Type B pancreatic cell (in vitro differentiated cells): ENCODE results near the gene CTNNA3. TPM values are rescaled to one million over a fixed set of nuclear protein-coding genes. Genes with fewer than 3 reads are reported as not detected.
"Not testable (repeated sequence)": the region's sequence is repeated elsewhere in the genome, so short reads cannot be mapped to it uniquely, and the experiment has no call there.

ENCODE experiments used
- DNase-seq: peaks from one replicate; pipeline ENCODE4 v3.0.0; 2021; ENCODE audit warnings: mixed read lengths; ENCODE audit not compliant: unreplicated experiment; ENCODE audit errors: extremely low spot score
- H3K27ac Mint-ChIP-seq: 2 replicates; pipeline ENCODE4 v1.8.0; 2021; ENCODE audit warnings: mild to moderate bottlenecking, mixed read lengths
- H3K27me3 Mint-ChIP-seq: 2 replicates; pipeline ENCODE4 v1.8.0; 2021; ENCODE audit warnings: mixed read lengths
- H3K36me3 Mint-ChIP-seq: 2 replicates; pipeline ENCODE4 v1.8.0; 2021; ENCODE audit warnings: mixed read lengths
- H3K4me1 Mint-ChIP-seq: one replicate; pipeline ENCODE4 v1.8.0; 2021; ENCODE audit warnings: mixed read lengths; ENCODE audit not compliant: unreplicated experiment
- H3K4me3 Mint-ChIP-seq: 2 replicates; pipeline ENCODE4 v1.8.0; 2021; ENCODE audit warnings: mild to moderate bottlenecking, mixed read lengths
- H3K9me3 Mint-ChIP-seq: 2 replicates; pipeline ENCODE4 v1.8.0; 2021; ENCODE audit warnings: mixed read lengths
- long read RNA-seq: library from polyadenylated mRNA; unstranded; transcript quantifications from one replicate; pipeline ENCODE4 v2.0.0, GENCODE V29; 2020
- total RNA-seq: library from RNA; stranded (reverse); gene quantifications from 2 replicates; pipeline ENCODE4 v1.2.1, GENCODE V29; 2021; ENCODE audit warnings: low replicate concordance
- TF ChIP-seq, protein P1 (sequence below): fragments of 200-600 bp; sonication (generic); conservative IDR thresholded peaks from 2 replicates; pipeline ENCODE4 v1.5.0; 2021; ENCODE audit warnings: antibody characterized with exemption, mild to moderate bottlenecking

CTNNA3 gene
- 2.6 and 2.9 TPM in 2 replicates for total RNA-seq
- long read RNA-seq, partial matches to known transcripts = 2 of 8 reads
- long read RNA-seq, other reads (novel, unspliced or antisense) = 6 of 8 reads

DNA sequence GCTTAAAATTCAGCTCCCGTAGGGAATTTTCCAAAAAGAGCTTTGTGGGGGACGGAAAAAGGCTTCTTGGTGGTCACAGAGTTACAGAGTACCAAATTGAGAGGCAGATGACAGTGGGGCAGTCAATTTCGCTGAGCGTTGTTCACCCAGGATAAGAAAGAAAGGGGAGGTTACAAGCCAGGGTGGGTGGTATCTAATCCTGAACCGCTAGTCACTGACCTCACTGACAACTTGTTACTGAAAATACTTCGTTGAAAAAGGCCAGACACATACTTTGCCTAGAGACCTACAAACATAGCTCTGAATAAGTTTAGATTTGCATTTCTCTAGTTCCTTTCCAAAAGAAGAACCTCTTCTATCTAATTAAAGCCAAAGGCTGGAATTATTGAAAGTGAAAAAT is at the start of gene CTNNA3:
CTNNA3 (minus strand) TSS at position 167 of the 400 bp plus-strand sequence.
- TF ChIP-seq, protein P1, sequence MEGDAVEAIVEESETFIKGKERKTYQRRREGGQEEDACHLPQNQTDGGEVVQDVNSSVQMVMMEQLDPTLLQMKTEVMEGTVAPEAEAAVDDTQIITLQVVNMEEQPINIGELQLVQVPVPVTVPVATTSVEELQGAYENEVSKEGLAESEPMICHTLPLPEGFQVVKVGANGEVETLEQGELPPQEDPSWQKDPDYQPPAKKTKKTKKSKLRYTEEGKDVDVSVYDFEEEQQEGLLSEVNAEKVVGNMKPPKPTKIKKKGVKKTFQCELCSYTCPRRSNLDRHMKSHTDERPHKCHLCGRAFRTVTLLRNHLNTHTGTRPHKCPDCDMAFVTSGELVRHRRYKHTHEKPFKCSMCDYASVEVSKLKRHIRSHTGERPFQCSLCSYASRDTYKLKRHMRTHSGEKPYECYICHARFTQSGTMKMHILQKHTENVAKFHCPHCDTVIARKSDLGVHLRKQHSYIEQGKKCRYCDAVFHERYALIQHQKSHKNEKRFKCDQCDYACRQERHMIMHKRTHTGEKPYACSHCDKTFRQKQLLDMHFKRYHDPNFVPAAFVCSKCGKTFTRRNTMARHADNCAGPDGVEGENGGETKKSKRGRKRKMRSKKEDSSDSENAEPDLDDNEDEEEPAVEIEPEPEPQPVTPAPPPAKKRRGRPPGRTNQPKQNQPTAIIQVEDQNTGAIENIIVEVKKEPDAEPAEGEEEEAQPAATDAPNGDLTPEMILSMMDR = no peak
- Mint-ChIP-seq H3K27ac (no peak within 1 kb of the TSS), H3K9me3 (no peaks in the 10 kb centered on the region), H3K4me1 (peaks cover 10% of the 10 kb centered on the region), H3K4me3 (no peak within 1 kb of the TSS), H3K27me3 (peaks cover 5% of the 10 kb centered on the region), H3K36me3 (no peaks in the 10 kb centered on the region)
- no peak for DNase-seq

DNA sequence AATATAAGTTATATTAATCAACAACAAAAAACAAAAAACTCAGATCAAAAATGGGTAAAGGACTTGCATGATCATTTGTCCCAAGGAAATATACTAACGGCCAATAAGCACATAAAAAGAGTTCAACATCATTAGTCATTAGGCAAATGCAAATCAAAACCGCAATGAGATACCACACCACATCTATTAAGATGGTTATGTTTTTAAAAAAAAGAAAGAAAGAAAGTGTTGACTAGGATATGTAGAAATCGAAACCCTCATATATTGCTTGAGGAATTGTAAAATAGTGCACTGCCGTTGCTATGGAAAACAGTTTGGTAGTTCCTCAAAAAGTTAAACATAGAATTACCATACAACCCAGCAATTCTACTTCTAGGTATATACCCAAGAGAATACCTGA is 39.4 kb upstream of the CTNNA3 start:
- no peak for DNase-seq
- TF ChIP-seq, protein P1 = no peak
- Mint-ChIP-seq H3K27ac (no peak overlapping the region), H3K36me3 (no peaks in the 10 kb centered on the region), H3K9me3 (no peaks in the 10 kb centered on the region), H3K4me3 (no peak overlapping the region), H3K4me1 (no peaks in the 10 kb centered on the region), H3K27me3 (no peaks in the 10 kb centered on the region)

DNA sequence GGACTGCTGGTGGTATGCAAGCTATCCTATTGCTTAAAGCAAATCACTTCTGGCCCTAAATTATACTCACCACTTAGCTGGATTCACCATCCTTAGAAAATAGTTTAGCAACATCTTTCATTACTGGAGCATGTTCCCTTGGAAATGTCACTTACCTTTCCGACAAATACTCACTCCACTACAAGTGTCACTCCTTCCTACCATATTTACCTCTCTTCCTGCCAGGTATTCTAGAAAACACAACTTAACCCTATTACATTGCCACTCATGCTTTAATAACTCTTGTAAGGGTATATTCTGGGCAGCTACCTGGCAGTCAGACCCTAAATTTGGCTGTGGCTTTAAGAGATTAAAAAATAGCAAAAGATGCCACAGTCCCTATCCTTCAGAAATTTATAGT is 37.5 kb upstream of the CTNNA3 start:
- H3K27ac Mint-ChIP-seq = no peak overlapping the region
- TF ChIP-seq, protein P1 = no peak
- H3K36me3 Mint-ChIP-seq = no peaks in the 10 kb centered on the region
- H3K4me3 Mint-ChIP-seq = no peak overlapping the region
- no peaks in the 10 kb centered on the region for H3K9me3 Mint-ChIP-seq
- H3K4me1 Mint-ChIP-seq = no peaks in the 10 kb centered on the region
- no peaks in the 10 kb centered on the region for H3K27me3 Mint-ChIP-seq
- DNase-seq = no peak

DNA sequence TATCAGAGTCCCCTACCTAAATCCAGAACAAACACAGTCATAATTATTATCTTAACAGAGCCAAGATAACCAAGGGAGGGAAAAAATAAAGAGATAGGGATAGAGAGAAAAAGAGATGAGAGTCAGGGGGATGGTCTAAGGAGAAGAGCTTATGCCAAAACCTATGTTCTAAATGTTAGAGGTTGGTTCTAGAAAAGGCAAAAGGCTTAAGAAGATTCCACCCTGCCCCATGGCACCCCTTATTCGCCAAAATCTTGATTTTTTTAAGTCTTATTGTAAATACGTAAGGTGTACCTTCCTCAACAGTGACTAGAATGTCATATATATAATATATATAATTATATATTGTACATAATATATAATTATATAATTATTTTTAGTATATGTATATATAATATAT is 29.6 kb upstream of the CTNNA3 start:
- no peak overlapping the region for H3K27ac Mint-ChIP-seq
- H3K4me3 Mint-ChIP-seq = no peak overlapping the region
- H3K4me1 Mint-ChIP-seq = no peaks in the 10 kb centered on the region
- no peaks in the 10 kb centered on the region for H3K27me3 Mint-ChIP-seq
- no peaks in the 10 kb centered on the region for H3K9me3 Mint-ChIP-seq
- TF ChIP-seq, protein P1 = no peak
- no peak for DNase-seq
- H3K36me3 Mint-ChIP-seq = no peaks in the 10 kb centered on the region

DNA sequence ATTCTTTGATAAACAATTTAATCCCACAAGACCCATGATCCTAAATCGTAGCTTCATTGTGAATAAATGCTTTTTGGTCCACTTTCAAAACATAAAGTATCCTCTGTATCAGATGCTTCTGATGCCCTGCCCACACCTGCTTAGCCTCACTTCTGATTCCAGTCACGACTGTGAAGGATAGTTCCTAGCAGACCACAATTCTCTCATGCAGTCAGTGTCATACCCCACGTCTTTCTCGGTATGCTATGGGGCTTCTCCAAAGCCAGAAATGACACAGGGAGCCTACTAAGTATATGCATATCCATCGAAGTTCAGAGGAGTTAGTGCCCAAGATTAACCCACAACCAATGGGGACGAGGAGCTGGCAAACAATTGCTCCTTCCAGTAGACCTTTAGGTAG is 27.6 kb upstream of the CTNNA3 start:
- no peak overlapping the region for H3K27ac Mint-ChIP-seq
- no peak overlapping the region for H3K4me3 Mint-ChIP-seq
- TF ChIP-seq, protein P1 = no peak
- no peaks in the 10 kb centered on the region for H3K27me3 Mint-ChIP-seq
- H3K4me1 Mint-ChIP-seq = no peaks in the 10 kb centered on the region
- DNase-seq = no peak
- H3K36me3 Mint-ChIP-seq = no peaks in the 10 kb centered on the region
- no peaks in the 10 kb centered on the region for H3K9me3 Mint-ChIP-seq

DNA sequence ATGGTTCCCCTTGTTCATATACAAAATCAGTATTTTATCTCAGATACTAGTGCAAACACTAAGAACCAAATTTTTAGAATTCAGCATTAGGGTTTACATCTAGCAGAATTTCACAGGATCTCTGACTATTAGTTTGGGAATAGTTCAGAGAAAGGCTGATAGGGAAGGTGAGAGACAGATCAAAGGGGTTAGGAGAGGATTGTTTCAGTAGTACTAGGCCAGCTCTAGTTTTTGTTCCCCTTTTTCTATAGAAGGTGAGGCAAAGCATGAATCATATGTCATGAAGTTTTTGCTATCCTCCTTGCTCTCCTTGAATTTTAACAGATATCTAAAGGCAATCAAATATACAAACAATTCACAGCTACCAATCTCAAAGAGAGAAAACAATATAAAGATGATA is 26.1 kb upstream of the CTNNA3 start:
- no peaks in the 10 kb centered on the region for H3K36me3 Mint-ChIP-seq
- TF ChIP-seq, protein P1 = no peak
- H3K9me3 Mint-ChIP-seq = no peaks in the 10 kb centered on the region
- DNase-seq = no peak
- H3K27ac Mint-ChIP-seq = no peak overlapping the region
- no peak overlapping the region for H3K4me3 Mint-ChIP-seq
- no peaks in the 10 kb centered on the region for H3K4me1 Mint-ChIP-seq
- H3K27me3 Mint-ChIP-seq = no peaks in the 10 kb centered on the region

DNA sequence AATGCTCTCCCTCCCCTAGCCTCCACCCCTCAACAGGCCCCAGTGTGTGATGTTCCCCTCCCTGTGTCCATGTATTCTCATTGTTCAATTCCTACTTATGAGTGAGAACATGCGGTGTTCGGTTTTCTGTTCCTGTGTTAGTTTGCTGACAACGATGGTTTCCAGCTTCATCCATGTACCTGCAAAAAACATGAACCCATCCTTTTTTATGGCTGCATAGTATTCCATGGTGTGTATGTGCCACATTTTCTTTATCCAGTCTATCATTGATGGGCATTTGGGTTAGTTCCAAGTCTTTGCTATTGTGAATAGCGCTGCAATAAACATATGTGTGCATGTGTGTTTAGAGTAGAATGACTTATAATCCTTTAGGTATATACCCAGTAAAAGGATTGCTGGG is 20.5 kb upstream of the CTNNA3 start:
- H3K4me1 Mint-ChIP-seq, H3K27me3 Mint-ChIP-seq, H3K36me3 Mint-ChIP-seq, H3K9me3 Mint-ChIP-seq, DNase-seq, H3K27ac Mint-ChIP-seq, H3K4me3 Mint-ChIP-seq: not testable (repeated sequence)
